Measurements from ENCODE around the gene ABCA7. TPM values are rescaled to one million over a fixed set of nuclear protein-coding genes. Genes with fewer than 3 reads are reported as not detected.

The ABCA7 gene
- total RNA-seq, 1 donor from 2014 or later, result 110 TPM

DNA sequence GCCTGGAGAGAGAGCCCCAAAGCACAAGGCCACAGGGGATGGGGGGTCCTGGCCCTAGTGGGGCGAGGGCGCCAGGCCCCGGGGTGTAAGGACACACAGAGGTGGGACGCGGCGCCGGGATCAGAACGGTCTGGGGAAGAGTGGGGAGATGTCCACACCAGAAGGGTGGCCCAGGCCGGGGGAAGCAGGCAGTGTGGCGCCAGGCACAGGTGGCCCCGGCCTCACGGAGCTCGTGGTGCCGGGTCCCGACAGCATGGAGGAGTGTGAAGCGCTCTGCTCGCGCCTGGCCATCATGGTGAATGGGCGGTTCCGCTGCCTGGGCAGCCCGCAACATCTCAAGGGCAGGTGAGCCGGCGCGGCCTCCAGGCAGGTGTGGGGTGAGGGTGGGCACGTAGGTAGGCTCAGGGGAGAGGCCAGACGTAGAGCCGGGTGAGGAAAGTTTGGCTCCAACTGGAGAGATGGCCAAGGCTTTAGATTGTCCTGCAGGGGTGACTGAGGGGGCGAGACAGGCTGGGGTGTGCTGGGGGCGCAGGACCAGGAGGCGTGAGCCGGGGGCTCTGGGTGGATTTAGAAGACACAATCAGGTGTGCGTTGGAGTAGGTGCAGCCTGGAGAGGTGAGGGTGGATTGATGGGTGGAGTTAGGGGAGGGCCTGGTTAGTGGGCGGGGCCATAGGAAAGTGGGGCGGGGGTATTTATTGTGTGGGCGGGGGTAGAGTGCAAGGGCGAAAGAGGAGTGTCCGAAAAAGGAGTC, 24.2 kb downstream of the ABCA7 start:
- H3K36me3 Mint-ChIP-seq (ENCODE audit: unreplicated experiment), result no peaks in the 10 kb centered on the region
- H3K4me3 Mint-ChIP-seq (ENCODE audit: unreplicated experiment), result no peak overlapping the region
- peaks cover 5% of the 10 kb centered on the region for H3K27me3 Mint-ChIP-seq (ENCODE audit: unreplicated experiment)
- no peak for DNase-seq
- no peak overlapping the region for H3K27ac Mint-ChIP-seq (ENCODE audit: unreplicated experiment)
- H3K9me3 Mint-ChIP-seq (ENCODE audit: unreplicated experiment), result peaks cover 5% of the 10 kb centered on the region
- TF ChIP-seq, protein P1, sequence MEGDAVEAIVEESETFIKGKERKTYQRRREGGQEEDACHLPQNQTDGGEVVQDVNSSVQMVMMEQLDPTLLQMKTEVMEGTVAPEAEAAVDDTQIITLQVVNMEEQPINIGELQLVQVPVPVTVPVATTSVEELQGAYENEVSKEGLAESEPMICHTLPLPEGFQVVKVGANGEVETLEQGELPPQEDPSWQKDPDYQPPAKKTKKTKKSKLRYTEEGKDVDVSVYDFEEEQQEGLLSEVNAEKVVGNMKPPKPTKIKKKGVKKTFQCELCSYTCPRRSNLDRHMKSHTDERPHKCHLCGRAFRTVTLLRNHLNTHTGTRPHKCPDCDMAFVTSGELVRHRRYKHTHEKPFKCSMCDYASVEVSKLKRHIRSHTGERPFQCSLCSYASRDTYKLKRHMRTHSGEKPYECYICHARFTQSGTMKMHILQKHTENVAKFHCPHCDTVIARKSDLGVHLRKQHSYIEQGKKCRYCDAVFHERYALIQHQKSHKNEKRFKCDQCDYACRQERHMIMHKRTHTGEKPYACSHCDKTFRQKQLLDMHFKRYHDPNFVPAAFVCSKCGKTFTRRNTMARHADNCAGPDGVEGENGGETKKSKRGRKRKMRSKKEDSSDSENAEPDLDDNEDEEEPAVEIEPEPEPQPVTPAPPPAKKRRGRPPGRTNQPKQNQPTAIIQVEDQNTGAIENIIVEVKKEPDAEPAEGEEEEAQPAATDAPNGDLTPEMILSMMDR (IDR thresholded peaks at IDR 0.05; ENCODE audit: partially characterized antibody, unreplicated experiment), result no peak
- H3K4me1 Mint-ChIP-seq (ENCODE audit: low read depth, unreplicated experiment), result peaks cover 1% of the 10 kb centered on the region

DNA sequence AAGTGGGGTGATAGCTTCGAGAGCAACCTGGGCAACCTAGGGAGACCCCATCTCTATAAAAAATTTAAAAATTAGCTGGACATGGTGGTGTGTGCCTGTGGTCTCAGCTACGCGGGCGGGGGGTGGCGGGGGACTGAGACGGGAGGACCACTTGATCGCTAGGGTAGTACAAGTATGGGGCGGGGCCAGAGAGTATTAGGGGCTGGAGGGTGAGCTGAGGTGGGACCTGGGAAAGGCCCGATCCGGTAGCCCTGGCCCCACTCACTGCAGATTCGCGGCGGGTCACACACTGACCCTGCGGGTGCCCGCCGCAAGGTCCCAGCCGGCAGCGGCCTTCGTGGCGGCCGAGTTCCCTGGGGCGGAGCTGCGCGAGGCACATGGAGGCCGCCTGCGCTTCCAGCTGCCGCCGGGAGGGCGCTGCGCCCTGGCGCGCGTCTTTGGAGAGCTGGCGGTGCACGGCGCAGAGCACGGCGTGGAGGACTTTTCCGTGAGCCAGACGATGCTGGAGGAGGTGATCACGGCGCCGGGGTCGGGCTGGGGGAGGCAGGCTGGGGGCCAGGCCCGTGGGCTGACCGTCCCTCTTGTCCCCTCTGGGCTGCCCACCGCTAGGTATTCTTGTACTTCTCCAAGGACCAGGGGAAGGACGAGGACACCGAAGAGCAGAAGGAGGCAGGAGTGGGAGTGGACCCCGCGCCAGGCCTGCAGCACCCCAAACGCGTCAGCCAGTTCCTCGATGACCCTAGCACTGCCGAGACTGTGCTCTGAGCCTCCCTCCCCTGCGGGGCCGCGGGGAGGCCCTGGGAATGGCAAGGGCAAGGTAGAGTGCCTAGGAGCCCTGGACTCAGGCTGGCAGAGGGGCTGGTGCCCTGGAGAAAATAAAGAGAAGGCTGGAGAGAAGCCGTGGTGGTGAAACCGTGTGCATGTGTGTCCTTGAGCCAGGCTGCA, 25.0 kb downstream of the ABCA7 start:
- Mint-ChIP-seq H3K27me3 (ENCODE audit: unreplicated experiment) (peaks cover 5% of the 10 kb centered on the region), H3K4me3 (ENCODE audit: unreplicated experiment) (no peak overlapping the region), H3K4me1 (ENCODE audit: low read depth, unreplicated experiment) (peaks cover 1% of the 10 kb centered on the region), H3K9me3 (ENCODE audit: unreplicated experiment) (peaks cover 5% of the 10 kb centered on the region), H3K27ac (ENCODE audit: unreplicated experiment) (no peak overlapping the region), H3K36me3 (ENCODE audit: unreplicated experiment) (no peaks in the 10 kb centered on the region)
- TF ChIP-seq, protein P1 (IDR thresholded peaks at IDR 0.05; ENCODE audit: partially characterized antibody, unreplicated experiment), result peak; percentile 89
- DNase-seq, result peak; percentile 85

DNA sequence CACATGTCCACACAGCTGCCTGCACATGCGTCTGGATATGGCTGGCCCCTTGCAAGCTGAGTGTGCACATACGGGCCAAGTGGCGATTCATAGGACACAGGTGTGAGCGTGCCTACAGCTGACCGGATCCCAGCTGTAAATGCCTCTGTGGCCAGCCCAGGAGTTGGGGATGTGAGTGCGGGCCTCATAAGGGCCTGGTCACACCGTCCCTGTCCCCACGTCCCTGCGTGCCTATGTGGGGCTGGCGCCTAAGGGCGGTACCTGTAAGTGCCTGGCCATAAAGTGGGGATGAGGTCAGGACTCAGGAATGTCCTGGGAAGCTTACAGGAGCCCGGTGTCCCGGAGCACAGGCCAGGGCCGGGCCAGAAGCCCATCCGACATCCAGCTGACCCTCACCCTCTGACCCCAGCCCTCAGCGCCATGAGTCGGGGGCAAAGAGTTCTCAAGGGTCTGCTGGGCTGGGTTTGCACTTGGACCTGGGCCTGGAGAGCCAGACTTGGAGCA, 25.8 kb downstream of the ABCA7 start:
- Mint-ChIP-seq H3K9me3 (ENCODE audit: unreplicated experiment) (peaks cover 5% of the 10 kb centered on the region), H3K4me3 (ENCODE audit: unreplicated experiment) (no peak overlapping the region), H3K27ac (ENCODE audit: unreplicated experiment) (no peak overlapping the region), H3K36me3 (ENCODE audit: unreplicated experiment) (no peaks in the 10 kb centered on the region), H3K27me3 (ENCODE audit: unreplicated experiment) (peaks cover 5% of the 10 kb centered on the region), H3K4me1 (ENCODE audit: low read depth, unreplicated experiment) (peaks cover 1% of the 10 kb centered on the region)
- TF ChIP-seq, protein P1 (IDR thresholded peaks at IDR 0.05; ENCODE audit: partially characterized antibody, unreplicated experiment), result no peak
- DNase-seq, result no peak

DNA sequence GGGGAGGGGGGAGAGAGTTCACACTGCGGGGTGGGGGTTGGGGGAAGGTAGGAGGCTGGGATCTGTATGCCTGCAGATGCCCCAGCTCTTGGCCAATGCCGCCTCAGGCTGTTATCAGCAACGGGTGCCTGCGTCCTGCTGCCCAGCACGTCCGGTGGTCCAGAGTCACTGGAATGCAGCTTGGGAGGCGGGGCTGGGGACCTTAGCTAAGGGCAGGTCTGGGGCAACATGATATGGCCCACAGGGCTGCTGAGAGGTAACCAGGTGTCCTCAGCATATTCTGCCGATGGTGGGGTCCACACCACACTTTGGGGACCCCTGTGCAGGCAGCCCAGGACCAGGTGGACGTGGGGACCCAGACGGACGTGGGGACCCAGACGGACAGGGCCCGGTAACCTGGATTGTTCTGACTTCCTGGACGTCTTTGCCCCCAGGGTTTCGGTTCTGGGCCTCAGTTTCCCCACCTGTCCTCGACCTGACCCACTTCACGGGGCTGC, 26.4 kb downstream of the ABCA7 start:
- H3K4me3 Mint-ChIP-seq (ENCODE audit: unreplicated experiment), result no peak overlapping the region
- no peaks in the 10 kb centered on the region for H3K36me3 Mint-ChIP-seq (ENCODE audit: unreplicated experiment)
- peaks cover 5% of the 10 kb centered on the region for H3K27me3 Mint-ChIP-seq (ENCODE audit: unreplicated experiment)
- no peak overlapping the region for H3K27ac Mint-ChIP-seq (ENCODE audit: unreplicated experiment)
- H3K9me3 Mint-ChIP-seq (ENCODE audit: unreplicated experiment), result peaks cover 5% of the 10 kb centered on the region
- H3K4me1 Mint-ChIP-seq (ENCODE audit: low read depth, unreplicated experiment), result peaks cover 1% of the 10 kb centered on the region
- TF ChIP-seq, protein P1 (IDR thresholded peaks at IDR 0.05; ENCODE audit: partially characterized antibody, unreplicated experiment), result no peak
- no peak for DNase-seq
